Trophoblast cell (in vitro differentiated cells and primary cell): ENCODE data around the gene MYZAP.

Experiments
- DNase-seq, 2 donors: peaks; one replicate each; pipeline ENCODE4 v3.0.0-alpha.2; 2016
- H2AFZ ChIP-seq: 2 replicates; pipeline ENCODE4 v1.6.1; 2013; ENCODE audit warnings: low read length, moderate library complexity, mild to moderate bottlenecking; ENCODE audit not compliant: insufficient read depth, poor library complexity
- H2AK5ac ChIP-seq: 2 replicates; pipeline ENCODE4 v1.6.1; 2013; ENCODE audit warnings: mild to moderate bottlenecking, low read length
- H2BK120ac ChIP-seq: 2 replicates; pipeline ENCODE4 v1.6.1; 2013; ENCODE audit warnings: low read length, mild to moderate bottlenecking, moderate library complexity; ENCODE audit not compliant: insufficient read depth, poor library complexity
- H2BK12ac ChIP-seq: 2 replicates; pipeline ENCODE4 v1.6.1; 2013; ENCODE audit warnings: mild to moderate bottlenecking, low read length, moderate library complexity
- H2BK5ac ChIP-seq: 2 replicates; pipeline ENCODE4 v1.6.1; 2013; ENCODE audit warnings: low read length, low read depth, moderate library complexity, mild to moderate bottlenecking; ENCODE audit not compliant: poor library complexity
- H3K14ac ChIP-seq: 2 replicates; pipeline ENCODE4 v1.6.1; 2013; ENCODE audit warnings: mild to moderate bottlenecking, low read length
- H3K18ac ChIP-seq: 2 replicates; pipeline ENCODE4 v1.6.1; 2013; ENCODE audit warnings: mild to moderate bottlenecking, low read length
- H3K23ac ChIP-seq: 2 replicates; pipeline ENCODE4 v1.6.1; 2013; ENCODE audit warnings: low read length
- H3K27ac ChIP-seq: 2 replicates; pipeline ENCODE4 v1.5.1; 2013; ENCODE audit warnings: low read depth, mild to moderate bottlenecking, inconsistent platforms, low read length, moderate library complexity
- H3K27me3 ChIP-seq: 2 replicates; pipeline ENCODE4 v1.6.1; 2013; ENCODE audit warnings: inconsistent platforms, mild to moderate bottlenecking, low read length, moderate library complexity; ENCODE audit not compliant: insufficient read depth
- H3K36me3 ChIP-seq, 2 experiments: 1 replicate in 1 of 2; 2 replicates in 1 of 2; pipeline ENCODE4 v1.6.1; 2013; ENCODE audit warnings: low read length in 2 of 2, mild to moderate bottlenecking in 2 of 2, moderate library complexity in 1 of 2; ENCODE audit not compliant: insufficient read depth in 2 of 2, control insufficient read depth in 1 of 2
- H3K4ac ChIP-seq: 2 replicates; pipeline ENCODE4 v1.6.1; 2013; ENCODE audit warnings: low read depth, mild to moderate bottlenecking, low read length, moderate library complexity
- H3K4me1 ChIP-seq, 2 experiments: 1 replicate in 1 of 2; 2 replicates in 1 of 2; pipeline ENCODE4 v1.6.1; 2013; ENCODE audit warnings: low read length in 2 of 2, mild to moderate bottlenecking in 2 of 2, moderate library complexity in 1 of 2; ENCODE audit not compliant: insufficient read depth in 2 of 2, control insufficient read depth in 1 of 2
- H3K4me2 ChIP-seq: 2 replicates; pipeline ENCODE4 v1.6.1; 2013; ENCODE audit warnings: inconsistent platforms, mild to moderate bottlenecking, low read length, moderate library complexity
- H3K4me3 ChIP-seq: 2 replicates; pipeline ENCODE4 v1.5.1; 2013; ENCODE audit warnings: mild to moderate bottlenecking, low read depth, low read length, inconsistent platforms
- H3K79me1 ChIP-seq: one replicate; pipeline ENCODE4 v1.6.1; 2013; ENCODE audit warnings: low read length
- H3K79me2 ChIP-seq: 2 replicates; pipeline ENCODE4 v1.6.1; 2013; ENCODE audit warnings: low read length, mild to moderate bottlenecking; ENCODE audit not compliant: control insufficient read depth, insufficient read depth, poor library complexity
- H3K9ac ChIP-seq: 2 replicates; pipeline ENCODE4 v1.6.1; 2013; ENCODE audit warnings: mild to moderate bottlenecking, low read length
- H3K9me3 ChIP-seq: 2 replicates; pipeline ENCODE4 v1.6.1; 2013; ENCODE audit warnings: low read depth, mild to moderate bottlenecking, control low read depth, inconsistent platforms, low read length; ENCODE audit not compliant: insufficient read depth
- H4K12ac ChIP-seq: 2 replicates; pipeline ENCODE4 v1.6.1; 2013; ENCODE audit warnings: low read depth, mild to moderate bottlenecking, low read length, moderate library complexity
- H4K8ac ChIP-seq: 2 replicates; pipeline ENCODE4 v1.6.1; 2013; ENCODE audit warnings: low read depth, mild to moderate bottlenecking, low read length, moderate library complexity
- H4K91ac ChIP-seq: one replicate; pipeline ENCODE4 v1.6.1; 2013; ENCODE audit warnings: low read depth, mild to moderate bottlenecking, low read length, moderate library complexity
- whole genome bisulfite sequencing: extraction: QIAGEN DNeasy Blood & Tissue Kit; methylation state at CpG from one replicate; pipeline ENCODE4 v1.1.7; 2013; ENCODE audit warnings: missing lambda C conversion rate; ENCODE audit not compliant: insufficient read length, insufficient coverage; ENCODE audit errors: extremely low coverage; 5-methylcytosine and 5-hydroxymethylcytosine counted together

Gene MYZAP

GRCh38 chr15:57634290-57634689, 42.6 kb downstream of the MYZAP start:
- no peak overlapping the region for H3K14ac ChIP-seq
- H3K36me3 ChIP-seq = no peaks in the 10 kb centered on the region

DNA sequence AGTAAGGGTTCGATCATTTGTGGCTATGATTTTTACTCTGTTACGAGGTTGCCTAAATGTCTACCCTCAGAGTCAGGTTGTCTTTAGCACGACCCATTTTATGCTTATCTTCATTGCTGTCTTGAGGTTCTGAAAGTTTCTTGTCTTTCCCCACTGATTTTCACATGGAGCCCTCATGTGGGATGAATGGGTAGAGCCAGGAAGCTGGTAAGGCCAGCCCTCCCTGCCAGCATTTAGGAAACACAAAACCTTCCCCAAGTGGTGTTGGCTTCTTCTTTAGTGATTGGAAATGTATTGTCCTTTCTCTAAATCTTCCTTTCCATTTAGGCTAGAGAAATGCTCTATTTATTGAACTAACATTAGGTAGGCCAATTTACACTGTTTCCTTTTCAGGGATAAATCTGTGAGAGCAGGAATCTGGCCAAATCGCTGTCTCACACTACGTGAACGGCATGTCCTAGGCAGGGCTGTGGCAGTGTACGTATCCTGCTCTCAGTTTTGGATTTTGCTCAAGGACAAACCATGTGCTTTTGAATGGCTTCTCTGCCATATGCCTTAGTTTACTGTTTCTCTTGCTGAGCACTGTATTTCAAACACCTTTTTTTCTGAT, 43.7 kb downstream of the MYZAP start:
- Histone ChIP-seq H2AFZ (no peak overlapping the region), H4K91ac (no peak overlapping the region), H3K27ac (no peak overlapping the region), H2BK12ac (no peak overlapping the region), H4K8ac (no peak overlapping the region), H3K4me2 (no peak overlapping the region), H3K79me2 (no peaks in the 10 kb centered on the region), H2BK5ac (no peak overlapping the region), H3K9ac (no peak overlapping the region), H3K4ac (no peak overlapping the region), H3K79me1 (no peaks in the 10 kb centered on the region), H3K4me1 (no peaks in the 10 kb centered on the region), H3K23ac (no peak overlapping the region), H4K12ac (no peak overlapping the region), H3K14ac (no peak overlapping the region), H3K27me3 (no peaks in the 10 kb centered on the region), H2BK120ac (no peak overlapping the region), H3K9me3 (no peaks in the 10 kb centered on the region), H3K4me3 (no peak overlapping the region), H3K36me3 (no peaks in the 10 kb centered on the region), H3K18ac (no peak overlapping the region), H2AK5ac (no peak overlapping the region)
- DNase-seq = no peak
- WGBS = no CpG with 5 or more reads among the region's 7 CpGs

More at GRCh38 chr15:57634290-57634689, 42.6 kb downstream of the MYZAP start:
- no peaks in the 10 kb centered on the region for H3K79me2 ChIP-seq
- no peak overlapping the region for H3K4me3 ChIP-seq
- no peak overlapping the region for H2BK120ac ChIP-seq
- H2BK12ac ChIP-seq = no peak overlapping the region
- no peaks in the 10 kb centered on the region for H3K4me1 ChIP-seq
- H4K12ac ChIP-seq = no peak overlapping the region
- H2AK5ac ChIP-seq = no peak overlapping the region
- no peak overlapping the region for H3K27ac ChIP-seq
- no peak overlapping the region for H3K9ac ChIP-seq
- no peaks in the 10 kb centered on the region for H3K9me3 ChIP-seq
- no peak overlapping the region for H2BK5ac ChIP-seq
- H4K91ac ChIP-seq = no peak overlapping the region
- H3K23ac ChIP-seq = no peak overlapping the region
- no peak for DNase-seq
- H3K4me2 ChIP-seq = no peak overlapping the region
- H4K8ac ChIP-seq = no peak overlapping the region
- H3K4ac ChIP-seq = no peak overlapping the region
- no CpG with 5 or more reads among the region's 5 CpGs for WGBS
- H2AFZ ChIP-seq = no peak overlapping the region
- no peaks in the 10 kb centered on the region for H3K27me3 ChIP-seq
- H3K18ac ChIP-seq = no peak overlapping the region
- no peaks in the 10 kb centered on the region for H3K79me1 ChIP-seq

GRCh38 chr15:57637846-57638245, 46.1 kb downstream of the MYZAP start:
- Histone ChIP-seq H3K4me3 (no peak overlapping the region), H2BK120ac (no peak overlapping the region), H3K27ac (no peak overlapping the region), H3K79me1 (no peaks in the 10 kb centered on the region), H3K4me2 (no peak overlapping the region), H3K4me1 (no peaks in the 10 kb centered on the region), H2AK5ac (no peak overlapping the region), H4K12ac (no peak overlapping the region), H3K4ac (no peak overlapping the region), H2AFZ (no peak overlapping the region), H3K23ac (no peak overlapping the region), H4K91ac (no peak overlapping the region), H3K18ac (no peak overlapping the region), H3K36me3 (no peaks in the 10 kb centered on the region), H4K8ac (no peak overlapping the region), H2BK5ac (no peak overlapping the region), H3K79me2 (no peaks in the 10 kb centered on the region), H3K27me3 (no peaks in the 10 kb centered on the region), H3K14ac (no peak overlapping the region), H3K9ac (no peak overlapping the region), H2BK12ac (no peak overlapping the region), H3K9me3 (no peaks in the 10 kb centered on the region)
- no peak for DNase-seq
- no CpG with 5 or more reads among the region's 2 CpGs for WGBS

DNA sequence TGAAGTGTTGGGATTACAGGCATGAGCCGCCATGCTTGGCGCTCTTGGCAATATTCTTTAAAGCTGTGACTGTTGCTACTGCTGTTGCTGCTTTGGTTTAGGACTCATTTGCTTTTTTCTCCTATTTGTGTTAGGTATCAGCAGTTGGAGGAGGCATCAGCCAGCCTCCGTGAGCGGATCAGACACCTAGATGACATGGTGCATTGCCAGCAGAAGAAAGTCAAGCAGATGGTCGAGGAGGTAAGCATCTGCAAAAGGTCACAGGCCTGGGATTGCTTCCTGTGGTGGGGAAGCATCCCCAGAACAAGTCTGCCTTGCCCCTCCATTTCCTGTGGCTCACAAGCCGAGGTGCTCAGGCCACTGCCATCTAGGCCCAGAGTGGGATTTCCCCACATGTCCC, 47.6 kb downstream of the MYZAP start:
- no peaks in the 10 kb centered on the region for H3K36me3 ChIP-seq
- WGBS = no CpG with 5 or more reads among the region's 6 CpGs

More for the DNA sequence above, 47.6 kb downstream of the MYZAP start:
- H3K23ac ChIP-seq = no peak overlapping the region
- H3K9me3 ChIP-seq = no peaks in the 10 kb centered on the region
- no peak overlapping the region for H2AFZ ChIP-seq
- no peak overlapping the region for H4K91ac ChIP-seq
- H3K4me1 ChIP-seq = no peaks in the 10 kb centered on the region
- no peak for DNase-seq
- no peak overlapping the region for H3K9ac ChIP-seq
- H3K4me3 ChIP-seq = no peak overlapping the region
- no peak overlapping the region for H3K4ac ChIP-seq
- H3K79me1 ChIP-seq = no peaks in the 10 kb centered on the region
- no peak overlapping the region for H4K8ac ChIP-seq
- H3K27me3 ChIP-seq = no peaks in the 10 kb centered on the region
- H2BK5ac ChIP-seq = no peak overlapping the region
- H3K27ac ChIP-seq = no peak overlapping the region
- no peak overlapping the region for H3K4me2 ChIP-seq
- H3K18ac ChIP-seq = no peak overlapping the region
- H4K12ac ChIP-seq = no peak overlapping the region
- H2BK12ac ChIP-seq = no peak overlapping the region
- no peak overlapping the region for H2BK120ac ChIP-seq
- H3K14ac ChIP-seq = no peak overlapping the region
- no peaks in the 10 kb centered on the region for H3K79me2 ChIP-seq
- no peak overlapping the region for H2AK5ac ChIP-seq
